GM12874 (cell line): Measurements from ENCODE around the gene FBH1.

ENCODE experiments used
- TF ChIP-seq, protein P1 (sequence below): IDR thresholded peaks from 2 replicates; pipeline ENCODE4 v1.5.1; 2011; ENCODE audit warnings: low read depth, mild to moderate bottlenecking, control low read depth, low read length, moderate library complexity; ENCODE audit not compliant: insufficient read depth

Gene FBH1

GRCh38 chr10:5888843-5889623, 1.0 kb upstream of the FBH1 start:
- TF ChIP-seq, protein P1, sequence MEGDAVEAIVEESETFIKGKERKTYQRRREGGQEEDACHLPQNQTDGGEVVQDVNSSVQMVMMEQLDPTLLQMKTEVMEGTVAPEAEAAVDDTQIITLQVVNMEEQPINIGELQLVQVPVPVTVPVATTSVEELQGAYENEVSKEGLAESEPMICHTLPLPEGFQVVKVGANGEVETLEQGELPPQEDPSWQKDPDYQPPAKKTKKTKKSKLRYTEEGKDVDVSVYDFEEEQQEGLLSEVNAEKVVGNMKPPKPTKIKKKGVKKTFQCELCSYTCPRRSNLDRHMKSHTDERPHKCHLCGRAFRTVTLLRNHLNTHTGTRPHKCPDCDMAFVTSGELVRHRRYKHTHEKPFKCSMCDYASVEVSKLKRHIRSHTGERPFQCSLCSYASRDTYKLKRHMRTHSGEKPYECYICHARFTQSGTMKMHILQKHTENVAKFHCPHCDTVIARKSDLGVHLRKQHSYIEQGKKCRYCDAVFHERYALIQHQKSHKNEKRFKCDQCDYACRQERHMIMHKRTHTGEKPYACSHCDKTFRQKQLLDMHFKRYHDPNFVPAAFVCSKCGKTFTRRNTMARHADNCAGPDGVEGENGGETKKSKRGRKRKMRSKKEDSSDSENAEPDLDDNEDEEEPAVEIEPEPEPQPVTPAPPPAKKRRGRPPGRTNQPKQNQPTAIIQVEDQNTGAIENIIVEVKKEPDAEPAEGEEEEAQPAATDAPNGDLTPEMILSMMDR = 0 out of 2 replicates have a peak, but pooled peaks have one; percentile 3

DNA sequence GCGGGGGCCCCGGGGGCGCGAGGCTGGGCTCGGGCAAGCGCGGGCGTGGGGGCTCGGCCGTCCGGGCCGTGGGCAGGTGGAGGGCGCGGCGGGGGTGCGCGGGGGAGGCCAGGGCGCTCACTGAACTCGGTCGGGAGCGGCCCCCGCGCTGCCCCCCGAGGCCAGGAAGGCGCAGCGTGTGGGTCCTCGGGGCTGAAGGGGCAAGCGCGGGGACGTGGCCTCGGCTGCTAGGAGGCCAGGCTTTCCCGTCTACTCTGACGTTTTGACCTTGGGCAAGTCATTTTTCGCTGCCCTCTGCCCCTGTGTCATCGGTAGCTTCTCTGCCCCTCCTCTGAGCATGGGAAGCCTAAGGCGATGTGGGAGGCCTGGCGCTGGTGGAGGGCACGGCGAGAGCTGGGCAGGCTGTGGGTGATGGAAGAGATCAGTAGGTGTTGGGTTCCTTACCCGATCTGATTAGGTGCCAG, 441 bp downstream of the FBH1 start:
- TF ChIP-seq, protein P1 = no peak

DNA sequence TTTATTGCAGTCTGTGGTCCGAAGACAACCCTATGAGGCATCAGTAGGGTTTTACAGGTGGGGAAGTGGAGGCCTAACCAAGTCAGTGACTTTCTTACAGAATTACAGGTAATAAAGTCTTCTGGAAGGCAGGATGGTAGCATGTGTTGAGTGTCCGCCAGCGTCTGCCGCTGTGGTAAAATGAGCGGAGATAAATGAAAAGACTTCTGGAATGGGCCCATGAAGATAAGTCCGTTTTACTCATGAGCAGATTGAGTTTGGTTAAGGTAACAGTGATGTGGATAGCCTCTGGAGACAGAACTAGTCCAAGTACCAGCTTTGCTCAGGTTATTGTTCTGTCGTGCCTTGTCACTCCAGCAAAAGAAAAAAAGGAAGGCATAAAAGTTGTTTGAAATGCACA, 966 bp downstream of the FBH1 start:
- TF ChIP-seq, protein P1 = no peak

- TF ChIP-seq, protein P1 = no peak
These were observed 2.0 kb downstream of the FBH1 start for GRCh38 chr10:5892007-5892406.

DNA sequence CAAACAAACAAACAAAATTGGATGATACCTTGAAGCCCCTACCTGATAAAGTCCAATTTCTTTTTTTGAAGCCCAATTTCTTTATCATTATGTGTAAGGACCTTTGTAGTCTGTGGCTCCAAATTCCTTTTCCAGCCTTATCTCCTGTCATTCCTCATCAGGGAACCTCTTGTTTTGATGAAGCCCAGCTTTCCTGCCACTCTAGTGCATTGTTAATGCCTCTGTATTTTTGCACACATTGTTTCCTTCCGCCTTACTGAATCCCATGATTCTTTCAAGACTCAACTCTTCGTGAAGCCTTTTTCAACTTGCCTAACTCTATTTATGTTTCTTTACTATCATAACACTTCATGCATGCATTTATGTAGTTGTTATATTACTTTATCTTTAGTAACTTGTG, 3.3 kb downstream of the FBH1 start:
- TF ChIP-seq, protein P1 = no peak

DNA sequence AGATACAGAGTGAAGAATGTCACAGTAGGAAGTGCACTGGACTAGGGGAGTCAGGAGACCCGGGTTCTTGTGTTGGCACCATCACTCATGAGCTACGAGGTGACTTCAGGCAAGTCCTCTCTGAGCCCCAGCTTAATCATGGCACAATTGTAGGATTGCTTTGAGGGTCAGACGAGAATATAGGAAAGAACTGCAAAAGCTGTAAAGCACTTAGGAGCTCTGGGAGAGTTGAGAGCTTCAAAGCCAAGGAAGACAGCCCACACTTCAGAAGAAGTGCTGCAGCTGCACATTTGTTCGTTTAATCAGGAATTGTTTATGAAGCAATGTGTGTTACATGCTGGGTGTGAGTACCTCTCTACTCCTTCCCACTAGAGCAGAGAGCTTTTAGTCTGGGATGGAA, 4.4 kb downstream of the FBH1 start:
- TF ChIP-seq, protein P1 = no peak

- TF ChIP-seq, protein P1 = no peak
These were observed 4.8 kb downstream of the FBH1 start for GRCh38 chr10:5894873-5895272.
